Trophoblast cell (in vitro differentiated cells and primary cell): ENCODE data around the gene UBE2J2.

Experiments
- DNase-seq, 2 donors: peaks; one replicate each; pipeline ENCODE4 v3.0.0-alpha.2; 2016
- H2AFZ ChIP-seq: 2 replicates; pipeline ENCODE4 v1.6.1; 2013; ENCODE audit warnings: low read length, moderate library complexity, mild to moderate bottlenecking; ENCODE audit not compliant: insufficient read depth, poor library complexity
- H2AK5ac ChIP-seq: 2 replicates; pipeline ENCODE4 v1.6.1; 2013; ENCODE audit warnings: mild to moderate bottlenecking, low read length
- H2BK120ac ChIP-seq: 2 replicates; pipeline ENCODE4 v1.6.1; 2013; ENCODE audit warnings: low read length, mild to moderate bottlenecking, moderate library complexity; ENCODE audit not compliant: insufficient read depth, poor library complexity
- H2BK12ac ChIP-seq: 2 replicates; pipeline ENCODE4 v1.6.1; 2013; ENCODE audit warnings: mild to moderate bottlenecking, low read length, moderate library complexity
- H2BK5ac ChIP-seq: 2 replicates; pipeline ENCODE4 v1.6.1; 2013; ENCODE audit warnings: low read length, low read depth, moderate library complexity, mild to moderate bottlenecking; ENCODE audit not compliant: poor library complexity
- H3K14ac ChIP-seq: 2 replicates; pipeline ENCODE4 v1.6.1; 2013; ENCODE audit warnings: mild to moderate bottlenecking, low read length
- H3K18ac ChIP-seq: 2 replicates; pipeline ENCODE4 v1.6.1; 2013; ENCODE audit warnings: mild to moderate bottlenecking, low read length
- H3K23ac ChIP-seq: 2 replicates; pipeline ENCODE4 v1.6.1; 2013; ENCODE audit warnings: low read length
- H3K27ac ChIP-seq: 2 replicates; pipeline ENCODE4 v1.5.1; 2013; ENCODE audit warnings: low read depth, mild to moderate bottlenecking, inconsistent platforms, low read length, moderate library complexity
- H3K27me3 ChIP-seq: 2 replicates; pipeline ENCODE4 v1.6.1; 2013; ENCODE audit warnings: inconsistent platforms, mild to moderate bottlenecking, low read length, moderate library complexity; ENCODE audit not compliant: insufficient read depth
- H3K36me3 ChIP-seq, 2 experiments: 1 replicate in 1 of 2; 2 replicates in 1 of 2; pipeline ENCODE4 v1.6.1; 2013; ENCODE audit warnings: low read length in 2 of 2, mild to moderate bottlenecking in 2 of 2, moderate library complexity in 1 of 2; ENCODE audit not compliant: insufficient read depth in 2 of 2, control insufficient read depth in 1 of 2
- H3K4ac ChIP-seq: 2 replicates; pipeline ENCODE4 v1.6.1; 2013; ENCODE audit warnings: low read depth, mild to moderate bottlenecking, low read length, moderate library complexity
- H3K4me1 ChIP-seq, 2 experiments: 1 replicate in 1 of 2; 2 replicates in 1 of 2; pipeline ENCODE4 v1.6.1; 2013; ENCODE audit warnings: low read length in 2 of 2, mild to moderate bottlenecking in 2 of 2, moderate library complexity in 1 of 2; ENCODE audit not compliant: insufficient read depth in 2 of 2, control insufficient read depth in 1 of 2
- H3K4me2 ChIP-seq: 2 replicates; pipeline ENCODE4 v1.6.1; 2013; ENCODE audit warnings: inconsistent platforms, mild to moderate bottlenecking, low read length, moderate library complexity
- H3K4me3 ChIP-seq: 2 replicates; pipeline ENCODE4 v1.5.1; 2013; ENCODE audit warnings: mild to moderate bottlenecking, low read depth, low read length, inconsistent platforms
- H3K79me1 ChIP-seq: one replicate; pipeline ENCODE4 v1.6.1; 2013; ENCODE audit warnings: low read length
- H3K79me2 ChIP-seq: 2 replicates; pipeline ENCODE4 v1.6.1; 2013; ENCODE audit warnings: low read length, mild to moderate bottlenecking; ENCODE audit not compliant: control insufficient read depth, insufficient read depth, poor library complexity
- H3K9ac ChIP-seq: 2 replicates; pipeline ENCODE4 v1.6.1; 2013; ENCODE audit warnings: mild to moderate bottlenecking, low read length
- H3K9me3 ChIP-seq: 2 replicates; pipeline ENCODE4 v1.6.1; 2013; ENCODE audit warnings: low read depth, mild to moderate bottlenecking, control low read depth, inconsistent platforms, low read length; ENCODE audit not compliant: insufficient read depth
- H4K12ac ChIP-seq: 2 replicates; pipeline ENCODE4 v1.6.1; 2013; ENCODE audit warnings: low read depth, mild to moderate bottlenecking, low read length, moderate library complexity
- H4K8ac ChIP-seq: 2 replicates; pipeline ENCODE4 v1.6.1; 2013; ENCODE audit warnings: low read depth, mild to moderate bottlenecking, low read length, moderate library complexity
- H4K91ac ChIP-seq: one replicate; pipeline ENCODE4 v1.6.1; 2013; ENCODE audit warnings: low read depth, mild to moderate bottlenecking, low read length, moderate library complexity
- WGBS: extraction: QIAGEN DNeasy Blood & Tissue Kit; methylation state at CpG from one replicate; pipeline ENCODE4 v1.1.7; 2013; ENCODE audit warnings: missing lambda C conversion rate; ENCODE audit not compliant: insufficient read length, insufficient coverage; ENCODE audit errors: extremely low coverage; 5-methylcytosine and 5-hydroxymethylcytosine counted together

The UBE2J2 gene

DNA sequence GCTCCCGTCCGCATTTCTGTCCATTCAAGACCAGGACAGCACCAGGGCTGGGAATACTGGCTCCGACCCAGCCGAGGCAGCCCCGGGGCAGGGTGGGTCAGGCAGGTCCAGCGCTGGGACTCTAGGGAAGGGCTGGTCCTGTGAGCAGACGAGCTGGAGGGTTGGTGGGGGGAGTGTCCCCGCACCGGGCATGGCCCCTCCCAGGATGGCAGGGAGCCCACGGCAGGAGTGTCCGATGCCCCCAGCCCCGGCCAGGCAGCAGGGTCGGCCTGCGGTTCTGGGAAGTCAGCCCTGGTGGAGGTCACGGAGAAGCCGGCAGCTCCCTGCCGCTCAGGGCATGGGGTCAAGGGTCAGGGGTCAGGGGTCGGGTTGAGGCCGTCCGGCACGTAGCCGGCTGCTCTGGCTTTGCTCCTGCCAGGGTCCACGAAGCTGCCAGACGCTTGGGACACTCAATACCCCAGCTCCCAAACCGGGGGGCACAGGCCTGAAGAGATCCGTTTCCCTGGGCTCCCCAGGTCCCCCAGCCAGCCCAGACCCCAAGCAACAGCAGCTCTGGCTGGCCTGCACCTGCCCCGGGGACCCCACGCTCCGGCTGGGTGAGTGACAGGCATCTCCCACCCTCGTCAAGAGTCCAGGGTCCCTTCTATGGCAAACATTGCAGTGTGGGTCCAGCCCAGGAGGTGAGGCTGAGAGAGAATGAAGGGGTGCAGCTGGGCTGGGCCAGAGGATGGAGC is 33.9 kb downstream of the UBE2J2 start:
- Histone ChIP-seq H2BK5ac (no peak overlapping the region), H4K8ac (no peak overlapping the region), H2AK5ac (no peak overlapping the region), H3K79me1 (peaks cover 2% of the 10 kb centered on the region), H2BK12ac (no peak overlapping the region), H3K36me3 (peaks cover 0 to 6% of the 10 kb centered on the region in 2 experiments), H3K4me3 (no peak overlapping the region), H4K91ac (no peak overlapping the region), H3K79me2 (no peaks in the 10 kb centered on the region), H3K4me1 (peaks cover 0 to 21% of the 10 kb centered on the region in 2 experiments), H3K27me3 (no peaks in the 10 kb centered on the region), H3K23ac (no peak overlapping the region), H2BK120ac (no peak overlapping the region), H3K18ac (no peak overlapping the region), H3K9ac (no peak overlapping the region), H3K27ac (no peak overlapping the region), H3K4me2 (no peak overlapping the region), H3K4ac (no peak overlapping the region), H2AFZ (no peak overlapping the region), H3K9me3 (no peaks in the 10 kb centered on the region), H3K14ac (no peak overlapping the region), H4K12ac (no peak overlapping the region)
- no CpG with 5 or more reads among the region's 30 CpGs for WGBS
- peak in 1 of 2 donors; percentile 23 for DNase-seq

GRCh38 chr1:1239227-1239613 is 34.4 kb downstream of the UBE2J2 start:
- no peak overlapping the region for H2AK5ac ChIP-seq
- H4K12ac ChIP-seq, result no peak overlapping the region
- H4K8ac ChIP-seq, result no peak overlapping the region
- H3K79me1 ChIP-seq, result peaks cover 2% of the 10 kb centered on the region
- no peaks in the 10 kb centered on the region for H3K9me3 ChIP-seq
- H3K4ac ChIP-seq, result no peak overlapping the region
- no CpG with 5 or more reads among the region's 15 CpGs for WGBS
- H3K36me3 ChIP-seq, result peaks cover 4 to 7% of the 10 kb centered on the region in 2 experiments
- no peak overlapping the region for H3K23ac ChIP-seq
- H3K27me3 ChIP-seq, result no peaks in the 10 kb centered on the region
- H3K14ac ChIP-seq, result no peak overlapping the region
- no peak overlapping the region for H4K91ac ChIP-seq
- H3K27ac ChIP-seq, result no peak overlapping the region
- H3K79me2 ChIP-seq, result no peaks in the 10 kb centered on the region
- no peak overlapping the region for H2BK120ac ChIP-seq
- no peak overlapping the region for H3K4me2 ChIP-seq
- no peak overlapping the region for H3K9ac ChIP-seq
- peaks cover 0 to 21% of the 10 kb centered on the region in 2 experiments for H3K4me1 ChIP-seq
- no peak overlapping the region for H3K18ac ChIP-seq
- H3K4me3 ChIP-seq, result no peak overlapping the region
- no peak overlapping the region for H2BK12ac ChIP-seq
- H2BK5ac ChIP-seq, result no peak overlapping the region
- H2AFZ ChIP-seq, result no peak overlapping the region
- no peak for DNase-seq

DNA sequence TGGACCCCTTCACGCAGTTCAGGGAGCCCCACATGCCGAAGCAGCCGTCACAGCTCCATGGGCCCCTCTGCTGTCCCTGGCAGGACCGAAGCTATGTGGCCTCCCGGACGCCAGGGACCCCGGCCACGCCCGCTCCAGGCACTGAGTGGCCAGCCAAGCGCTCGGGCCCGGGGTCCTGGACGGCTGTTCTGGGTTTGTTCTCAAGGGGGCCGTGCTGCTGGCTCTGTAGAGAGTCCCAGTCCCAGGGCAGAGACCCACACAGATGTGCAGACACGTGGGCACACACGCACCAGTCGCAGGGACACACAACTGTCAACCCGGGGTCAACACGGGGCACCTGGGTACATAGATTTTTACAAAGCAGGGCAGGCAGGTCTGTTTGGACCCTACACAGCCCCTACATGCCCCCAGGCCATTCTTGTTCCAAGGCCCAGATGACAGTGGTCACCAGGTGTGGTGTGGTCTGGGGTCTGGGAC is 34.9 kb downstream of the UBE2J2 start:
- DNase-seq, result no peak
- peaks cover 0 to 21% of the 10 kb centered on the region in 2 experiments for H3K4me1 ChIP-seq
- H3K14ac ChIP-seq, result no peak overlapping the region
- H3K9ac ChIP-seq, result no peak overlapping the region
- no peak overlapping the region for H3K18ac ChIP-seq
- no peaks in the 10 kb centered on the region for H3K27me3 ChIP-seq
- H2AK5ac ChIP-seq, result no peak overlapping the region
- H3K4me2 ChIP-seq, result no peak overlapping the region
- H3K79me2 ChIP-seq, result no peaks in the 10 kb centered on the region
- WGBS, result no CpG with 5 or more reads among the region's 19 CpGs
- H3K36me3 ChIP-seq, result peaks cover 8 to 12% of the 10 kb centered on the region in 2 experiments
- H3K79me1 ChIP-seq, result peaks cover 2% of the 10 kb centered on the region
- H3K4me3 ChIP-seq, result no peak overlapping the region
- H3K9me3 ChIP-seq, result no peaks in the 10 kb centered on the region
- no peak overlapping the region for H3K27ac ChIP-seq
- H4K12ac ChIP-seq, result no peak overlapping the region
- H2BK120ac ChIP-seq, result peak overlapping the region; percentile 13
- H2BK12ac ChIP-seq, result no peak overlapping the region
- no peak overlapping the region for H3K23ac ChIP-seq
- H2BK5ac ChIP-seq, result no peak overlapping the region
- no peak overlapping the region for H2AFZ ChIP-seq
- H3K4ac ChIP-seq, result no peak overlapping the region
- no peak overlapping the region for H4K8ac ChIP-seq
- H4K91ac ChIP-seq, result no peak overlapping the region

DNA sequence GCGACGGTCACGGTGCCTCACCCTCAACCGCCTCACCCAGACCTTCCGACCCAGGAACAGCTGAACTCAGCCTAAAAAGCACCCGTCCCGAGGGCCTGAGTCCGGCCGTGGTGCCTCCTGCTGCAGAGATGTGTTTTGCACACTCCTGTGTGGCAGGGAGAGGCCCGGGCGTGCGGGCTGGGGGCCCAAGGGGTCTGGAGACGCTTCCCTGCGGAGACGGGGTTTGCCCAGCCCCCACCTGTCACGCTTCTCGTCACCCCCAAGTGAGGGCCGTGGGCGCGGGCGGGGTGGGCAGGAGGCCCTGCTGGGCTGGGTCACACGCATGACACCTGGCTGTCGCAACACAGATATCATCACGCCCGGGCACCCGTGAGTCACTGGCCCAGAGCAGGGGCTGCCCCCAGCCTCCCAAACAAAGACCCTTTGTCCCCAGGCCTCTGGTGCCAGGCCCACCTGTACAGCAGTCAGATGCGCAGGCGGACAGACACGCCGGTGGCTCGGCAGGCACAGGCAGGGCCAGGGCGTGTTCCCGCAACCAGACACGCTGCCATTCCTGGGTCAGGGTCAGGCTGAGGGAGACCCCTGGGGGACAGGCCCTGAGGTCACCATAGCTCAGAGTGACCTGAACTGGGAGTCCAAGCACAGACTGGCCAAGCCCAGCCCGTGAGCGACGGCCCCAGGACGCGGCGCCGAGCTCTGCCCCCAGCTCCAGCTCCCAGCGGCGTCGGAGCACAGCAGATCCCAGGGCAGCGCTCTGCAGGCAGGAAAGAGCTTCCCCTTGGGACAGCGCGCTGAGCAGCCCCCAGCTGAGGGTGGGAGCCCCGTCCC is 35.6 kb downstream of the UBE2J2 start:
- Histone ChIP-seq H2BK5ac (no peak overlapping the region), H3K79me1 (peaks cover 2% of the 10 kb centered on the region), H3K4me3 (no peak overlapping the region), H3K27ac (no peak overlapping the region), H3K18ac (no peak overlapping the region), H3K4me2 (no peak overlapping the region), H4K8ac (no peak overlapping the region), H3K36me3 (peaks cover 8 to 15% of the 10 kb centered on the region in 2 experiments), H3K9me3 (peaks cover 3% of the 10 kb centered on the region), H3K79me2 (no peaks in the 10 kb centered on the region), H3K9ac (no peak overlapping the region), H3K4me1 (peaks cover 3 to 23% of the 10 kb centered on the region in 2 experiments), H3K14ac (no peak overlapping the region), H3K27me3 (no peaks in the 10 kb centered on the region), H3K4ac (no peak overlapping the region), H2BK120ac (no peak overlapping the region), H2BK12ac (no peak overlapping the region), H3K23ac (no peak overlapping the region), H4K91ac (no peak overlapping the region), H2AFZ (peak overlapping the region; percentile 6), H4K12ac (no peak overlapping the region), H2AK5ac (peak overlapping the region; percentile 38)
- DNase-seq, result peak; percentile 19 to 35
- WGBS, result no CpG with 5 or more reads among the region's 48 CpGs
